Measurements from ENCODE around the gene NKAPD1.
A peak's percentile ranks its signal among the peaks of the same experiment; 100 is the strongest.
"Not testable (repeated sequence)": the region's sequence is repeated elsewhere in the genome, so short reads cannot be mapped to it uniquely, and the experiment has no call there.

NKAPD1 gene

DNA sequence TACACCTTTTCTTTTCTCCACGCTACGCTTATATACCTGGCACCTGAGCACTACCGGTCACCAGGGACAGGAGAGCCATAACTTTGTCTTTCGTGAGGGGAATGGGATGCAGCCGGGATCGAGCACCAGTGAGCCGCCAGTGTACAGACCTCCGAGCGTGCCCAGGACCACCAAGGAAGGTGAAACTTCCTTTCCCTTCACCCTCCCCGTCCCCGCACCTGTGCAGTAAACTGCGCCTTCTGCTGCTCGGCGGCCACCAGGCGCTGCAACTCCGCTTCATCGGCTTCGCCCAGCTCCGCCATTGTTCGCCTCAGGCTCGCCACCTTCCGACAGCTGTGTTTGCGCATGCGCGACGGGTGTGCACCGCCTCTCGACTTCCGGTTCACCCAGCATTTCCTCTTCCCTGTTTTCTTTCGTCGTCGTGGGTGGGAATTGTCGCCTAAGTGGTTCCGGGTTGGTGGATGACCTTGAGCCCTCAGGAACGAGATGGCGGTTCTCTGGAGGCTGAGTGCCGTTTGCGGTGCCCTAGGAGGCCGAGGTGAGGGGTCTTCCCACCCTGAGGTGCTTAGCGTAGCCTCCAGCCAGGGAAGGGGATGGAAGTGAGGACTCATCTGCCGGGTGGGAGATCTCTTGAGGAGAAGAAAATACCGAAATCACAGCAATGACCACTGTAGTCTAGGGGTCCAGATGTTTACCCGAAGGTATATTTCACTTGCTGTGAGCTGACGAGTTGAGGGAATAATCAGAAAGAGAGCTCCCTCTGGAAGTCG, 12.5 kb downstream of the NKAPD1 start, which contains the start of the genes SDHD and TIMM8B:
Gene SDHD (plus strand): TSS at position 452 of the 770 bp plus-strand sequence. CDS start 35 bp downstream, at position 487.
Gene TIMM8B (minus strand): TSS at position 335 of the 770 bp plus-strand sequence. CDS start 33 bp downstream, at position 302.
- DNase-seq = peak; percentile 45 to 97 (median 94)

DNA sequence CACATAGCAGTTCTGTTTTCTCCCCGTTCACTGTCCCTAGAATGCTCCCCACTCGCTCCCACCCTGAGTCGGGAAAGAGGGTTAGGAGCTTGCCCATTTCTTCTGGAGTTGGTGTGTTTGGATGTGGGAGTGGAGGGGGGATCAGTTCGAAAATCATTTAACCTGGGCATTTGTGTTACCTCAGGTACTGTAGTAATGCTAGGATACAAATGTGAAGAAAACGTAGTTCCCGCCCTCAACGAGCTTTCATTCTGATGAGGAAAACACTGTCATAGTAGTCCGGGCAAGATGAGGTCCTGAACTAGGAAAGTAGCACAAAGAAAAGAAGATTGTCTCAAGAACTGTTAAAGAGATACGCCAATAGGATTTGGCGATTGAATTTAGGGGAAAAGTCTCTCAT, 13.1 kb downstream of the NKAPD1 start:
- peak in 1 of 14 donors; percentile 22 for DNase-seq

DNA sequence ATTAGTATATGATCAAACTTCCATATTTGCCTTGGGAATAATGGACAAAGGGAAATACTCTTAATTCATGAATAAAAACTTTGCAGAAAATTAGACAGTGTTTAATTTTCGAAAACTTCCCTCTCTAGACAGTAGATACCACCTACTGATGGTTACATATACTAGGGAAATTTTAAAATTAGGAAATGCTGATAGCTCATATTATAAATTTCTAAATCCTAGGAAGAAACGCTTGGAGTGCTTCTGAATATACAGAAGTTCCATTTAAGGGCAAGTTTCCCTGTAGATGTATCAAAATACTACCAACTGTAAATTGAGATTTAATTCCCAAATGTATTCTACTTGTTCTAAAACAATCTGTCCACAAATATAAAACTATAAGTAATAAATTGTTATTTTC, 21.2 kb downstream of the NKAPD1 start:
- DNase-seq = not testable (repeated sequence)

DNA sequence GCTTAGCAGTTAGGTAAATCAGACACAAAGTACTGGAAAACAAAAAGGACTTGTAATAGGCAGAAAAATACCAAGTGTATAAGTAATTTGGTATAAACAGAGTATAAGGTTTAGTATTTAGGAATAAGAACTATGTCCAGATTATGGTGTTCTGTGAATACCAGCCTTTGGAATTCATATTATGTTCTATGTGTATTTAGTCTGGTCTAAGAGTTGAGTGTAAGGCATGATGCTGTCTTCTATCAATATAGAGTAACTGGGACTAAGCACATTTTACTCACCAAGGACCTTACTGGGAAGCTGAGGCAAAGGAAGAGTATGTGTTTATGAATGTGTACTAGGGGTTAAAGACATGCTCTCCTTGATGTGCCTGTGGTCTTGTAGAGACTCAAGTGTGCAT, 22.1 kb downstream of the NKAPD1 start:
- DNase-seq = no peak

DNA sequence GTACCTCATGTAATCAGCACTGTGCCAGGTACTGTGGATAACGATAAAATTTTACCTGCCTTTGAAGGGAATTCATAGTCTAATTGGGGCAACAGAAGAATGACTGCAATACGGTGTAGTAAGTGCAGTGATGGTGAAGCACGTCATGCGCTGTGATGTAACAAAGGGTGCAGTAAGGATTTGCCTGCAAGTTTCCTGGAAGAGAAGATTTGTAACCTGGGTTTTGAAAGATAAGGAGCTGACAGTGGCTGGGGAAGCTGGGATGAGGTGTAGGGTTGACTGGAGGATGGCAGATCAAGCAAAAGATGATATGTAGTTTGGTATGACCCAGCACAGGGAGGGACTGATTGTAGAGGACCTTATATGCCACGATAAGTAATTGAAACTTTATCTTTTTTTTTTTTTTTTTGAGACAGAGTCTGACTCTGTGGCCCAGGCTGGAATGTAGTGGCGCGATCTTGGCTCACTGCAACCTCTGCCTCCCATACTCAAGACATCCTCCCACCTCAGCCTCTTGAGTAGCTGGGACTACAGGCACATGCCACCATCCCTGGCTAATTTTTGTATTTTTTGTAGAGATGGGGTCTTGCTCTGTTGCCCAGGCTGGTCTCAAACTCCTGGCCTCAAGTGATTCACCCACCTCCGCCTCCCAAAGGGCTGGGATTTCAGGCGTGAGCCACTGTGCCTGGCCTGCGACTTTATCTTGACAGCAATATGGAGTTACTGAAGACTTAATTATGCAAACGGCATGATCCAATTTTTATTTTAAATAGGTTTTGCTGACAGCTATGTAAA, 23.8 kb downstream of the NKAPD1 start:
- DNase-seq = no peak

DNA sequence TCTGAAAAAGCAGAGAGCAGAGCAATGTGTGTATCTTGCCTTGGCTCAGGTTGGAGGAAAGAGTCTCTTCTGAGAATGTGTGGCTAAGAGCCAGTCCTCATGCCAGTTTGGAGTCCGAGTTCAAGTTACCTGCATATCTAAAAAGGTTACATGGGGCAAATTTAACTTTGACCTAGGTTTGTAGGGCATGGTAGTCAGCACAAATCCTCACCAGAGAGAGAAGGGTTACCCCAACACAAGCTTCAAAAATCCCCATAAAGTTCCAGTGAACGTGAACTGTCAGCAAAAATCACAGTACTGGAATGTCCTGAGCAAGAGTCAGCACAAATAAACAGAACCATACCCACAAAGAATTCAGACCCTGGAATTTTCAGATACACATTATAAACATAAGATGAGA, 26.4 kb downstream of the NKAPD1 start:
- DNase-seq = no peak

DNA sequence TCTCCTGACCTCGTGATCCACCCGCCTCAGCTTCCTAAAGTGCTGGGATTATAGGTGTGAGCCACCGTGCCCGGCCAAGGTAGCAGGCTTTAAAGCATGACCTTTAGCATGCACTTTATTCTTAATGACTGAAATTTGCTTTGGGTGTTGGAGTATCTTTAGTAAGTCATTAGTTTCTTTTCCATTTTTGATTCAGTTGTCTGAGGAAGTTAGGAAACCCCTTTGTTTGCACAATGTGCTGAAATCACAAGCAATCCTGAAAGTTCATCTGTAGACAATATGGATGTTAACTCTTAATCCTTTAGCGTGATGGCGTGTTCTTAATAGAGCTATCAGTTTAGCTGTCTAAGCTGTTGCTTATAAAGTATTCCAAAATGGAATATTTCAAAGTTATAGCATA, 29.3 kb downstream of the NKAPD1 start:
- no peak for DNase-seq

DNA sequence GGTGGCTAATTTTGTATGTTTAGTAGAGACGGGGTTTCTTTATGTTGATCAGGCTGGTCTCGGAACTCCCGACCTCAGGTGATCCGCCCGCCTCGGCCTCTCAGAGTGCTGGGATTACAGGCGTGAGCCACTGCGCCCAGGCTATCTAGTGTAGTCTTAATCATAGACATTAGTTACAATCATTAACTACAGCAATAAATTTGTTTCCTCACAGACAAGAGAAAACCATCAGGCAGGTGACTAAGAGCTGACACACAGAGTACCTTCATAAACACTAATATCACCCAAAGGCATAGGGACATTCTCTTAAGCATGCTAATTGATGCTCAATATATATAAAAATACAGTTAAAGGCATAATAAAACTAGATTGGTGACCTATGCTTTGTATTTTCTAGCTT, 32.0 kb downstream of the NKAPD1 start:
- no peak for DNase-seq

DNA sequence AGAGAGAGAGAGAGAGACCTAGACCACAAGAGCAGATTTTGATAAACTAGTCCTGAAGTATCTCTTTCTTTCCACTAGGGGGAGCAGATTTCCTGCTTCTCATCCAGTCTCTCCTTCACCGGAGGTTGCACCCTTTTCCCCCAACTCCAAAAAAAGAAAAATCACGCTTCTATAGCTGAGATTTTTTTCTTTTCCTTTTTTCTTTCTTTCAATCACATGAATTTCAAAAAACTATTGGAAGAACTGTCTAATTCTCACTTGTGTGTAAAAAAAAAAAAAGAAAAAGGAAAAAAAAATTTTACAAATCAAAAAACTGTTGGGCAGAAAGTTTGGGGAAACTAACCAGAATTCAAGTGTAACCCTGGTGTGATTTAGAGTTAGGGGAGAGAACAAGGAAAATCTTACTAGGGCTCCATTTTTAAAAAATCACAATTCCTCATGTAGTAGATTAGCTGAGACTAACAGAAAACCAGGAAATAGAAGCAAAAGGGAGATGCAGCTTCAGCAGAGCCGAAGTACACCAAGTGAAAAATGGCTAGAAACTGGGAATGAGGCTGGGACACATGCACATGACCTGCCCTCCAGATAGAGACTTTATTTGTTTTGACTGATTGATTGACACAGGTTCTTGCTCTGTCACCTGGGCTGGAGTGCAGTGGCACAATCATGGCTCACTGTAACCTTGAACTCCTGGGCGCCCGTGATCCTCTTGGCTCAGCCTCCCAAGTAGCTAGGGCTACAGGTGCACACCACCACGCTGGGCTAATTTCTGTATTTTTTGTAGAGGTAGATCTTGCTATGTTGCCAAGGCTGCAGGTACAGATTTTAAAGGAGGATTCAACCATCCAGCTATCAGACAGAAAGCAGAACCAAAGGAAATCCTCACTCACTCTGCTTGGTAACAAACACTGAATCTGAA, 39.7 kb downstream of the NKAPD1 start:
- DNase-seq = peak in 2 of 14 donors; percentile 2 to 3

DNA sequence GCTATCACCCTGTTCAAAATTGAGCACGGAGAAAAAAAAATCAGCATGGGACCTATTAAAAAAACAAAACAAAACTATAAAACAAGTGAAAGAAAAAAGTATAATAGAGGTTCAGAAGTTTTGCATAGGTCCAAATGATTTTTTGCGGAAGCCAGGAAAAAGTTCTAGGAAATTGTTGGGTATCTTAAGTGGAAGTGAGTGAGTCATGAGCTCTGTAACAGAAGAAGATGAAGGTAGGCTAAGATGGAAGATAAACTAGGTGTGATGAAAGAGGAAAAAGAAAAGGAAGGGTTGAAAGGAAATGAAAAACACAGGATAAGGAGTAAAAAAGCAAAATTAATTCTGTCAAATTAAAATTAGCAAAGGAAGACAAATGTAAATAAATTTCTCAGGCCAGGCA, 40.4 kb downstream of the NKAPD1 start:
- no peak for DNase-seq

DNA sequence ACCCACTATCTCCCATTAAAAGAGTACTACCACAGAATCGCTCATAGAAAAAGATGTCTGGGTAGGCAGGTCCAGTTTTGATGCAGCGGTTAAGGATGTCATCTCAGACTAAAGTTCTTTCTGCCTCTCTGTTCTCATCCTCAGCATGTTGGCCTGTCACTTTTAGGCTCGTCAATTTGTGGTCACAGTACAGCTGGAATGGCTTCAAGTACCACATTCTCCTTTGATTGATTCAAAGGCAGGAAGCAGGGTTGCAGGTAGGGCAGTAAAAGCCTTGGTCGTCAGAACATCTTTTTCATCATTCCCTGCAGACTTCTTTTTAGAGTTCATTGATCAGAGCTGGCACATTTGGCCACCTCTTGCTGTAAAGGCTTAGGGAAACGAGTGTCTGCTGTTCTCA, 41.3 kb downstream of the NKAPD1 start:
- DNase-seq = no peak

DNA sequence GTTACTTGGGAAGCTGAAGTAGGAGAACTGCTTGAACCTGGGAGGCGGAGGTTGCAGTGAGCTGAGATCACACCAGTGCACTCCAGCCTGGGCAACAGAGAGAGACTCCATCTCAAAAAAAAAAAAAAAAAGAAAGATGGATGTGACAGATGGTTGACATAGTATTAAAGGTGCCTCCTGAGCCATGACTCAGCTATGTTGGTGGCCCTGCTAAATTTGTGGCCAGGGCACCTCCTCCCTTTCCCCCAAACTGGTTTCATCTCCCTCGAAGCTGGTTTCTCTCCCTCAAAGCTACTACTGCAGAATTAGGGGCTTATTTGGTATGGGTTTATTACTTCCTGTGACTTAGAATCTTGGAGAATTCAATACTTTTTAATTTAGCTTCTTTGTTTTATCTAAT, 44.1 kb downstream of the NKAPD1 start:
- DNase-seq = no peak

DNA sequence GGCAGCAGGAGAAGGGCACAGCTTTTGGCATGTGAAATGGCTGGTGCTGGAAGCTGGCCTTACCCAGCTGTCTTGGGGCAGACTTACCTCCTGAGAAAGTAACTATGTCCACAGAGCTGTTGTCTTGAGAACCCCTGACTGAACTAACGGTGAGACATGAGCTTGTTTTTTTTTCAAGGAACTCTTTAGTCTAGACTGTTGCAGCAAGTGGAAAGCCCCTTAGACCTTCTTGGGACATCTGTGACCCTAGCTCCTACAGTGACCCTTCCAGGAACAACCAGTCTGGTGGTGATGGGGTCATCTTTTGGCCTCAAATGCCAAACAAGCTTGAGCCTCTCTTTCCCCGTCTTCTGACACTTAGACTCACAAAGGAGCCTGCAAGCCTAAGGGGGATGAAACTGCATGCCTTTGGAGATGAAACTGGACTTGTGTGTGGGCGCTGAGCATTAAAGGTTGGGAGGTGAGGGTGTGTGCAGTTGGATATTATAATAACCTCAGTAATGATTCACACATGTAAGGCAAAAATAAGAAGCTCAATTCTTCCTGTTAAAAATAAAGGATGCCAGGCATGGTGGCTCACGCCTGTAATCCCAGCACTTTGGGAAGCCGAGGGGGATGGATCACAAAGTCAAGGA, 48.0 kb downstream of the NKAPD1 start:
- no peak for DNase-seq

DNA sequence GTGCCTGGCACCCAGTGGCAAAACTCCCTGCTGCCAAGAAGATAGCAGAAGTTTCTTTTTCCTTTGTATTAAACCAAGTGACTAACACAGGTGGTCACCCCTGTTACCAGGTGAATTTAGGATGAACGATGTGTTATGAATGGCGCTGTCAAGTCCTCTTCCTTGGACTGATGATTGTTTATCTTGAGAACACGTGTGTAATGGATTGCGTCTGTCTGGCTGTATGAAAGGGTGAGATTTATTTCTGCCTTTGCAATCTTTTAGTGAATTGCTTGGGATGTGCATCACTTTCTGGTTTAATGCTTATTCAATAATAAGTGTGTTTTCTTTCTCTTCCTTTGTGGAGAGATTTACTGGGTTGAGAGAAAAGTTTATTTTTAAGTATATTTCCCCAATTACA, 49.0 kb downstream of the NKAPD1 start:
- no peak for DNase-seq

DNA sequence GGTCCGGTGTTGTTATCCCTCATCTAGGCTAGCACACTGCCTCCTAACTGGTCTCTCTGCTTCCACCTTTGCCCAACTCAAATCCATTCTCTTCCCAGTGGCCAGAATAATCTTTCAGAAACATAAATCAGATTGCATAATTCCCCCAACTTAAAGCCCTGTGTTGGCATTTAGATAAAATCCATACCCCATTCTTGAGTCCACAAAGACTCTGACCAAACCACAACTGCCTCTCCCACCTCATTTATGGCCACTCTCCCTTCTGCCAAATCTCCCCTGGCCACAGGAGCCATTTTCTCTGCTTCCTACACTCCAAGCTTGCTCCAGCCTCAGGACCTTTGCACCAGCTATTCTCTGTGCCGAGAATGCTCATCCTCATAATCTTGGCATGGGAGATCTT, 53.0 kb downstream of the NKAPD1 start:
- DNase-seq = no peak

DNA sequence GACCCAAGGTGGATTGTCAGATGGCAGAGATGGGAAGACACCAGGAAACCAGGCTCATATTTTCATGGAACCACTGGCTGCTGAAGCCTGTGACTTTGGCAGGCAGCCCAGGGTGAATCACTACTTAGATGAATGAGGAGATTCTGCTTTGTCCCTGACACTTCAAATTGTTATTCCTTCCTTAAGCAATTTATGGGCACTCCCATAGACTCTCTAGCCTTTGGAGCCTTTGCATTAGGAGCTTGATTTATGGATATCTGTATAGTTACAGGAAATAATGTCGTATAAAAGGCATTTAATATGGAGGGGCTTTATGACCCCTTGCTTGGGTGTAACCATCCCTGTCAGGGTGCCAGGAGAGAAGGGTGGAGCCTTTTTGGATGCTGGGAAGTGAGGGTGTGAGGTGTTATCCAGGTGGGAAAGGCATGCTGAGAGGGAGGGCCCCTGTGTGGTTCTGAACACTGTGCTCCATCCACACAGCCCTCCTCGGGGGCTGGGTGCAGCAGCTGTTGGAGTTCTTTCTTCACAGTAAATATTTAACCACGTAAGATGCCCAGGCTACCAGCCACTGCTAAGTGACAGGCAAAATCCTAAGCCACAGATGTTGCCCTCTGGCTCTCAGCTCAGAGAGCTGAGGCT, 54.5 kb downstream of the NKAPD1 start:
- DNase-seq = peak in 4 of 14 donors; percentile 5 to 51 (median 24)

DNA sequence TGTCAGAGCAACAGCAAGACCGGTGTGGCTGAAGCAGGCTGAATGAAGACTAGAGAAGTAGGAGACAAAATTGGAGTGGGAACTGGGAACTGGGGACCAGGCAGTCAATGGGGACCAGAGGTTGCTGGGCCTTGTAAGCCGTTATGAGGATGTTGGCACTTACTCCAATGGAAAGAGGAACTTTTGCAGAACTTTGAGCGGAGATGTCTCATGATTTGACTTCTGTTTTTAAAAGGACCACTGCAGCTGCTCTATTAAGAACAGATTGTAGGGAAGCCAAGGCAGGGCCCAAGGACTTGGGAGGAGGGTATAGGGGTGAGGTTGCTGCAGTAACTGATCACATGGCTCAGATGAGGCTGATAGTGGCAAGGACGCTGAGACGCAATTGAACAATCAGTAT, 55.6 kb downstream of the NKAPD1 start:
- peak in 5 of 14 donors; percentile 9 to 40 (median 22) for DNase-seq

DNA sequence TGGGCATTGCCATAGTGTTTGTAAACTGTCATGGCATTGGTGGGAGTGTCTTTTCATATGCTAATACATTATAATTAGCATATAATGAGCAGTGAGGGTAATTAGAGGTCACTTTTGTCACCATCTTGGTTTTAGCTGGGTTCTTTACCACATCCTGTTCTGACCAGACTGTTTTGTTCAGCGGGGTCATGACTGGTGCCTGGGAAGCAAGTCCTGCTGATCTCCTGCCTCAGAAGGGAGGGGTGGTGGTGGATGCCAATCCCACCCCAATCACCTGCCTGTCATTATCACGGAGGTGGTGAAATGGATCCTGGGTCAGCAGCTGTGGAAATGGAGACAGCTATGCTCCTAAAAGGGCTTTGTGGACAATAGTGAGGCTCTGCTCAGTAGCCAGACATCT, 58.6 kb downstream of the NKAPD1 start:
- no peak for DNase-seq

DNA sequence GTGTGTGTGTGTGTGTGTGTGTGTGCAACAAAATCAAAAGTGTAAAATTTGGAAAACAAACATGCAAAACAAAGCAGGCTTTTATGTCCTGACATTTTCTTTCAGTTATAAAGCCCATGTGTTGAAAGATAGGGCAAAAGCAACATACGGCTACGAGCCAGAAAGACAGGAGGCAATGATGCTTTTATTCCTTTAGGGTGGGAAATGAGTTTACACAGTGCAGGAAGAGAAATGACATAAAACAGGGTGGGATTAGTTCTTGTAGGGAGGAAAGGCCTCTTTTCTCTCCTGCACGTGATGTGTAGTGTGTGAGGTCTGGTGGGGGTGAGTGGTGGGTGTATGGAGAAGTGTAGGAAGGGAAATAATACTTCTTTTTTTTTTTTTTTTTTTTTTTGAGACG, 60.4 kb downstream of the NKAPD1 start:
- DNase-seq = no peak
